H1 (cell line): ENCODE measurements around the gene RNASE1. TPM values are rescaled to one million over a fixed set of nuclear protein-coding genes. Genes with fewer than 3 reads are reported as not detected.

ENCODE experiments used
- CTCF ChIA-PET: fragments of 300-600 bp; sonication (Branson Sonifier 250); formaldehyde crosslinking; loops from one replicate; lab custom pipeline; 2021; ENCODE audit not compliant: partially characterized antibody; lab: Charles Lee
- POLR2A ChIA-PET: fragments of 300-600 bp; sonication (Branson Sonifier 250); formaldehyde crosslinking; loops from one replicate; lab custom pipeline; 2021; ENCODE audit warnings: inconsistent platforms; ENCODE audit not compliant: partially characterized antibody; lab: Charles Lee
- DNase-seq, 2 experiments: peaks; one replicate each; pipeline versions ENCODE4 v3.0.0 to v3.0.0-alpha.2; 2010 to 2022; ENCODE audit warnings: low spot score in 2 of 2, low read depth in 1 of 2, mixed read lengths in 1 of 2
- FAIRE-seq: peaks from 2 replicates; lab custom pipeline; 2011; peaks lifted over from hg19 to GRCh38; lab: Jason Lieb, UNC
- H2AFZ ChIP-seq: 2 replicates; pipeline ENCODE4 v1.8.1; 2012; ENCODE audit warnings: low read length, inconsistent platforms
- H2AK5ac ChIP-seq: 2 replicates; pipeline ENCODE4 v1.6.1; 2013; ENCODE audit warnings: low read depth, low read length
- H2BK120ac ChIP-seq: replicated peaks from 2 replicates; pipeline ENCODE3; 2013; ENCODE audit warnings: low read depth, low read length, inconsistent platforms
- H2BK12ac ChIP-seq: 2 replicates; pipeline ENCODE4 v1.6.1; 2013; ENCODE audit warnings: low read depth, low read length
- H2BK15ac ChIP-seq: 2 replicates; pipeline ENCODE4 v1.6.1; 2013; ENCODE audit warnings: low read length
- H2BK20ac ChIP-seq: 2 replicates; pipeline ENCODE4 v1.6.1; 2013; ENCODE audit warnings: low read length
- H2BK5ac ChIP-seq: 2 replicates; pipeline ENCODE4 v1.6.1; 2013; ENCODE audit warnings: low read depth, low read length
- H3K14ac ChIP-seq: 2 replicates; pipeline ENCODE4 v1.6.1; 2013; ENCODE audit warnings: inconsistent platforms; ENCODE audit not compliant: insufficient read length
- H3K18ac ChIP-seq: 2 replicates; pipeline ENCODE4 v1.6.1; 2013; ENCODE audit warnings: low read length; ENCODE audit errors: extremely low read depth
- H3K23ac ChIP-seq: 2 replicates; pipeline ENCODE4 v1.6.1; 2013; ENCODE audit warnings: inconsistent platforms; ENCODE audit not compliant: insufficient read length
- H3K23me2 ChIP-seq: 2 replicates; pipeline ENCODE4 v1.6.1; 2013; ENCODE audit warnings: low read depth, low read length
- H3K27ac ChIP-seq: 2 replicates; pipeline ENCODE4 v1.6.1; 2011; ENCODE audit warnings: low read depth, low read length, inconsistent platforms
- H3K27me3 ChIP-seq, 4 experiments: replicated peaks in 1 of 4; 1 replicate in 1 of 4; 2 replicates in 3 of 4; pipeline versions ENCODE4 v1.6.1 to v1.8.1; 2011 to 2013; ENCODE audit warnings: low read length in 3 of 4, mild to moderate bottlenecking in 3 of 4, inconsistent platforms in 2 of 4, mixed read lengths in 2 of 4, moderate library complexity in 1 of 4; ENCODE audit not compliant: control insufficient read depth in 3 of 4, insufficient read depth in 3 of 4; ENCODE audit errors: extremely low read depth in 1 of 4
- H3K36me3 ChIP-seq, 4 experiments: 2 replicates each; pipeline versions ENCODE4 v1.6.1 to v1.8.1; 2011 to 2013; ENCODE audit warnings: mild to moderate bottlenecking in 4 of 4, low read length in 3 of 4, moderate library complexity in 2 of 4, control low read depth in 1 of 4, inconsistent platforms in 1 of 4; ENCODE audit not compliant: insufficient read depth in 4 of 4, control insufficient read depth in 2 of 4
- H3K4ac ChIP-seq: replicated peaks from 2 replicates; pipeline ENCODE3; 2013; ENCODE audit warnings: low read length, low read depth, mixed read lengths, inconsistent platforms; ENCODE audit not compliant: insufficient read length
- H3K4me1 ChIP-seq, 4 experiments: replicated peaks in 1 of 4; 1 replicate in 1 of 4; 2 replicates in 3 of 4; pipeline versions ENCODE4 v1.6.1 to v1.8.1; 2011 to 2013; ENCODE audit warnings: low read length in 3 of 4, inconsistent platforms in 2 of 4, mixed read lengths in 1 of 4; ENCODE audit not compliant: insufficient read depth in 4 of 4, control insufficient read depth in 3 of 4
- H3K4me2 ChIP-seq, 2 experiments: 2 replicates each; pipeline versions ENCODE4 v1.6.1 to v1.8.1; 2011 to 2013; ENCODE audit warnings: low read depth in 2 of 2, low read length in 2 of 2, control low read depth in 1 of 2, inconsistent platforms in 1 of 2, mild to moderate bottlenecking in 1 of 2; ENCODE audit not compliant: insufficient read depth in 1 of 2
- H3K4me3 ChIP-seq, 4 experiments: fragments of 200-600, 300-600 bp in 1 of 4; sonication (generic), shearing (Covaris generic), sonication (Bioruptor Twin) in 1 of 4; 2 replicates each; pipeline versions ENCODE4 v1.5.1 to v1.8.1; 2011 to 2016; ENCODE audit warnings: low read length in 4 of 4, low read depth in 3 of 4, control low read depth in 2 of 4, inconsistent platforms in 2 of 4, mild to moderate bottlenecking in 2 of 4, mixed read lengths in 1 of 4, moderate library complexity in 1 of 4; ENCODE audit not compliant: insufficient read depth in 2 of 4; ENCODE audit errors: extremely low read depth in 1 of 4
- H3K56ac ChIP-seq: replicated peaks from 2 replicates; pipeline ENCODE3; 2013; ENCODE audit warnings: low read depth, mild to moderate bottlenecking, mixed read lengths, low read length, inconsistent platforms; ENCODE audit not compliant: insufficient read length
- H3K79me1 ChIP-seq: 2 replicates; pipeline ENCODE4 v1.6.1; 2013; ENCODE audit warnings: low read depth, low read length, control low read depth
- H3K79me2 ChIP-seq, 2 experiments: 2 replicates each; pipeline versions ENCODE4 v1.6.1 to v1.8.1; 2012 to 2013; ENCODE audit warnings: low read length in 2 of 2, mild to moderate bottlenecking in 2 of 2, inconsistent platforms in 1 of 2; ENCODE audit not compliant: insufficient read depth in 2 of 2, control insufficient read depth in 1 of 2
- H3K9ac ChIP-seq, 4 experiments: replicated peaks in 1 of 4; 1 replicate in 1 of 4; 2 replicates in 3 of 4; pipeline versions ENCODE4 v1.6.1 to v1.8.1; 2011 to 2013; ENCODE audit warnings: low read depth in 3 of 4, low read length in 3 of 4, control low read depth in 2 of 4, mild to moderate bottlenecking in 2 of 4, moderate library complexity in 2 of 4, inconsistent platforms in 1 of 4; ENCODE audit errors: extremely low read depth in 1 of 4
- H3K9me3 ChIP-seq, 2 experiments: 2 replicates each; pipeline versions ENCODE4 v1.6.1 to v1.8.1; 2012 to 2013; ENCODE audit warnings: mild to moderate bottlenecking in 2 of 2, moderate library complexity in 2 of 2, control low read depth in 1 of 2, inconsistent platforms in 1 of 2, low read depth in 1 of 2, low read length in 1 of 2, mixed read lengths in 1 of 2; ENCODE audit not compliant: insufficient read depth in 2 of 2
- H4K20me1 ChIP-seq, 2 experiments: replicated peaks in 1 of 2; 2 replicates each; pipeline versions ENCODE3 to v1.8.1; 2011 to 2013; ENCODE audit warnings: inconsistent platforms in 2 of 2, low read length in 2 of 2, mild to moderate bottlenecking in 1 of 2; ENCODE audit not compliant: insufficient read depth in 2 of 2, control insufficient read depth in 1 of 2
- H4K5ac ChIP-seq: 2 replicates; pipeline ENCODE4 v1.6.1; 2013; ENCODE audit warnings: low read length, low read depth, mixed read lengths, inconsistent platforms; ENCODE audit not compliant: insufficient read length
- H4K8ac ChIP-seq: 2 replicates; pipeline ENCODE4 v1.8.0; 2013; ENCODE audit warnings: mild to moderate bottlenecking, moderate library complexity, low read length, inconsistent platforms; ENCODE audit not compliant: insufficient read depth; ENCODE audit errors: extremely low read depth
- H4K91ac ChIP-seq: replicated peaks from 2 replicates; pipeline ENCODE3; 2013; ENCODE audit warnings: low read length, mixed read lengths, inconsistent platforms; ENCODE audit not compliant: insufficient read length
- BACH1 ChIP-seq: IDR thresholded peaks from 2 replicates; pipeline ENCODE4 v1.6.1; 2012; ENCODE audit warnings: low read length, improper control_type of control experiment
- CEBPB ChIP-seq: IDR thresholded peaks from 2 replicates; pipeline ENCODE4 v1.6.1; 2012; ENCODE audit warnings: low read depth, low read length
- HDAC2 ChIP-seq, 2 experiments: fragments of 300-600 bp in 1 of 2; sonication (generic) in 1 of 2; IDR thresholded peaks; 2 replicates each; pipeline ENCODE4 v1.6.1; 2011 to 2012; ENCODE audit warnings: low read depth in 2 of 2, low read length in 2 of 2, mild to moderate bottlenecking in 2 of 2, moderate library complexity in 2 of 2, borderline replicate concordance in 1 of 2, inconsistent platforms in 1 of 2
- KDM1A ChIP-seq: fragments of 200-600, 300-600 bp; sonication (generic); IDR thresholded peaks from 2 replicates; pipeline ENCODE4 v1.7.1; 2016; ENCODE audit warnings: mild to moderate bottlenecking, low read length, borderline replicate concordance
- SIX5 ChIP-seq: IDR thresholded peaks from 2 replicates; pipeline ENCODE4 v1.6.1; 2011; ENCODE audit warnings: mild to moderate bottlenecking, low read depth, low read length
- USF2 ChIP-seq: IDR thresholded peaks from 2 replicates; pipeline ENCODE4 v1.6.1; 2011; ENCODE audit warnings: low read length, improper control_type of control experiment
- WGBS, 2 experiments: shearing (Covaris generic) in 1 of 2; methylation state at CpG; one replicate each; pipeline versions ENCODE4 v1.1.6 to v1.1.7; 2013 to 2015; ENCODE audit warnings: low lambda C conversion rate in 2 of 2, mixed read lengths in 2 of 2, inconsistent platforms in 1 of 2, low coverage in 1 of 2, missing lambda C conversion rate in 1 of 2; ENCODE audit not compliant: insufficient replicate concordance in 2 of 2, insufficient coverage in 1 of 2, insufficient read length in 1 of 2; ENCODE audit errors: extremely low coverage in 1 of 2, missing lambda C conversion rate in 1 of 2; 5-methylcytosine and 5-hydroxymethylcytosine counted together
- polyA plus RNA-seq, 7 experiments: library from polyadenylated mRNA; depleted of rRNA in 3 of 7; stranded (reverse) in 5 of 7; unstranded in 2 of 7; fragments of >200 nt in 5 of 7; fragments of 200-250 nt in 2 of 7; gene quantifications; 1 replicate in 5 of 7; 2 replicates in 1 of 7; 4 replicates in 1 of 7; pipeline versions ENCODE4 v1.2.1 to v1.2.3, GENCODE V29; 2011 to 2013; ENCODE audit warnings: missing spikeins in 2 of 7, mixed read lengths in 2 of 7
- total RNA-seq: library from RNA; stranded (reverse); fragmentation: NEBNext Ultra II Directional; extraction: Animal tissue kit (Norgen Biotek cat#: 25700); gene quantifications from 2 replicates; pipeline ENCODE4 v1.2.1, GENCODE V29; 2021

RNASE1 gene
- total and polyA plus RNA-seq, 2 of the 8 experiments (the other 6 are each of a cell fraction or from before 2014, with no cell fraction given): 2.2 to 13.4 TPM

- Histone ChIP-seq H3K9ac (no peak overlapping the region), H3K79me1 (no peaks in the 10 kb centered on the region), H3K4me2 (no peak overlapping the region), H3K23ac (no peak overlapping the region), H4K8ac (no peak overlapping the region), H3K56ac (no peak overlapping the region), H3K4ac (no peak overlapping the region), H4K5ac (no peak overlapping the region), H3K27me3 (no peaks in the 10 kb centered on the region), H4K91ac (no peak overlapping the region), H4K20me1 (no peaks in the 10 kb centered on the region), H3K23me2 (no peaks in the 10 kb centered on the region), H3K9me3 (no peaks in the 10 kb centered on the region), H3K36me3 (no peaks in the 10 kb centered on the region), H3K79me2 (no peaks in the 10 kb centered on the region), H2BK5ac (no peak overlapping the region), H3K27ac (no peak overlapping the region), H2BK20ac (no peak overlapping the region), H3K14ac (no peak overlapping the region), H3K18ac (no peak overlapping the region), H2AK5ac (no peak overlapping the region), H3K4me3 (no peak overlapping the region), H2AFZ (no peak overlapping the region), H3K4me1 (peaks cover 0 to 6% (median 1%) of the 10 kb centered on the region in 4 experiments; a peak in 4 of 7 replicates), H2BK120ac (no peak overlapping the region), H2BK15ac (no peak overlapping the region), H2BK12ac (no peak overlapping the region)
- ChIA-PET CTCF (interaction anchor here (1.2 to 6.5 kb wide), 5 partner anchors 8 to 103 kb away, joined by 3 to 70 read pairs (median 8); partner anchors contain the start of genes EDDM3A and EDDM3B), POLR2A (no interaction called here)
- FAIRE-seq: no peak
- WGBS, 2 experiments: 90% methylated on average over 2 of the region's 2 CpGs; no CpG with 5 or more reads in 1 of the 2 experiments
- no peak for DNase-seq
- TF ChIP-seq SIX5 (no peak), KDM1A (no peak), BACH1 (no peak), USF2 (no peak), HDAC2 (IDR thresholded peaks at IDR 0.05; ENCODE audit: borderline replicate concordance in 1 of 2, low read depth in 2 of 2, low read length in 2 of 2) (no peak), CEBPB (no peak)
Observed at GRCh38 chr14:20754308-20754707, 48.3 kb downstream of the RNASE1 start.
